ENCODE results near the gene UNC93A.
"Not testable (repeated sequence)": the region's sequence is repeated elsewhere in the genome, so short reads cannot be mapped to it uniquely, and the experiment has no call there.

UNC93A gene

DNA sequence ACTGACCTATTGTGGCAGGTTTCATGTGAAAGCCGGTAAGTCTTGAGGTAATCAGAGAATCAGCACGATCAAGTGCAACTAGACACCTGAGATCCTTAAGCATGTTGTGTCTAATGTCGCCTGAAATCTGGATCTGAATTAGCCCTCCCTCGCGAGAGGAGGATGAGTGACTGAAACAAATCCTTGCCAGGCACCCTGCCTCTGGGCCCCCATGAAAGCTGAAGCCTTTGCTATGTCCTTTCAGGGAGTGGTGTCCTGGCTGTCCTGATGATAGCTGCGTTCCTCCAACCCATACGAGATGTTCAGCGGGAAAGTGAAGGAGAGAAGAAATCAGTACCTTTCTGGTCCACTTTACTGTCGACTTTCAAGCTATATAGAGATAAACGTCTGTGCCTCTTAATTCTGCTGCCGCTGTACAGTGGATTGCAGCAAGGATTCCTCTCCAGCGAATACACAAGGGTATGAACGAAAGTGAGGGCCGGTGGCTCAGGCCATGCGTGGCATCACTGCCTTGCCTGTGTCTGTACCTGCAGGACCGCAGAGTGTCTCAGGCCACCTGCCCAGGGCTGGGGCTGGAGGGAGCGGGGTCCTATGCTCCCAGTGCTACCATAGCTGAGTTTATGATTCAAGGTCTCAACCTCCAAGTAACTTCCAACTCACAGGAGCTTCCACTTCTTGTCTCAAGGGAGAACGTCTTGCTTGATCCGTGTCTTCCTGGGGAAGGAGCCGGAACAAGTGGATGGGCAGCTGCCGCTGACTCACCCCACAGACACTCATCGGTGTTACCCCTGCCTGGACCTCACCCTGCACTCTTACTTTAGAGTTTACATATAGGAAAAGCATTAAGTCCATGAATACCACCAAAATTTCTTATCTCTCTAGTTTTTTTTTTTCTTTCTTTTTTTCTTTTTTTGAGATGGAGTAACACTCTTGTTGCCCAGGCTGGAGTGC is 12.8 kb downstream of the UNC93A start:
- peak; percentile 44 for DNase-seq (ENCODE audit: low spot score)
- ChIA-PET POLR2A (ENCODE audit: low non-redundant PET) (no interaction called here), CTCF (interaction anchor here (0.6 kb wide), 1 partner anchor 664 kb away, joined by 4 read pairs; no protein-coding TSS in a partner anchor)
- no peak overlapping the region for H3K27ac ChIP-seq
- TF ChIP-seq, protein P1, sequence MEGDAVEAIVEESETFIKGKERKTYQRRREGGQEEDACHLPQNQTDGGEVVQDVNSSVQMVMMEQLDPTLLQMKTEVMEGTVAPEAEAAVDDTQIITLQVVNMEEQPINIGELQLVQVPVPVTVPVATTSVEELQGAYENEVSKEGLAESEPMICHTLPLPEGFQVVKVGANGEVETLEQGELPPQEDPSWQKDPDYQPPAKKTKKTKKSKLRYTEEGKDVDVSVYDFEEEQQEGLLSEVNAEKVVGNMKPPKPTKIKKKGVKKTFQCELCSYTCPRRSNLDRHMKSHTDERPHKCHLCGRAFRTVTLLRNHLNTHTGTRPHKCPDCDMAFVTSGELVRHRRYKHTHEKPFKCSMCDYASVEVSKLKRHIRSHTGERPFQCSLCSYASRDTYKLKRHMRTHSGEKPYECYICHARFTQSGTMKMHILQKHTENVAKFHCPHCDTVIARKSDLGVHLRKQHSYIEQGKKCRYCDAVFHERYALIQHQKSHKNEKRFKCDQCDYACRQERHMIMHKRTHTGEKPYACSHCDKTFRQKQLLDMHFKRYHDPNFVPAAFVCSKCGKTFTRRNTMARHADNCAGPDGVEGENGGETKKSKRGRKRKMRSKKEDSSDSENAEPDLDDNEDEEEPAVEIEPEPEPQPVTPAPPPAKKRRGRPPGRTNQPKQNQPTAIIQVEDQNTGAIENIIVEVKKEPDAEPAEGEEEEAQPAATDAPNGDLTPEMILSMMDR (conservative IDR thresholded peaks at IDR 0.05; ENCODE audit: low read depth) = no peak

- ChIA-PET CTCF (no interaction called here), POLR2A (ENCODE audit: low non-redundant PET) (no interaction called here)
- TF ChIP-seq, protein P1 (conservative IDR thresholded peaks at IDR 0.05; ENCODE audit: low read depth) = no peak
- DNase-seq (ENCODE audit: low spot score) = no peak
- no peak overlapping the region for H3K27ac ChIP-seq
Observed at GRCh38 chr6:167304912-167305311, 13.8 kb downstream of the UNC93A start.

DNA sequence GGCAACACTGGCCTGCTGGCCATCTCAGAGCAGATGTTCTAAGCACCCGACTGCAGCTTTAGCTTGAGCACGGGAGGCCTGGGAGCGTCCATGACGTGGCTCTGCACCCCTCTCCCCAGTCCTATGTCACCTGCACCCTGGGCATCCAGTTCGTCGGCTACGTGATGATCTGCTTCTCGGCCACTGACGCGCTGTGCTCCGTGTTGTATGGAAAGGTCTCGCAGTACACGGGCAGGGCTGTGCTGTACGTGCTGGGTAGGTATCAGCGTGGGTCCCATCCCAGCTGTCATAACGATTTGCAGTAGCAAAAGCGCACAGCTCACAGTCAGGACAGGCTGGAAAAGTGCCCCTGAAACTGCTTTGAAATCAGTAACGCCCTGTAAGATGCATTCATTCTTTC is 14.7 kb downstream of the UNC93A start:
- ChIA-PET CTCF (no interaction called here), POLR2A (ENCODE audit: low non-redundant PET) (no interaction called here)
- TF ChIP-seq, protein P1 (conservative IDR thresholded peaks at IDR 0.05; ENCODE audit: low read depth) = no peak
- no peak for DNase-seq (ENCODE audit: low spot score)
- H3K27ac ChIP-seq = no peak overlapping the region

DNA sequence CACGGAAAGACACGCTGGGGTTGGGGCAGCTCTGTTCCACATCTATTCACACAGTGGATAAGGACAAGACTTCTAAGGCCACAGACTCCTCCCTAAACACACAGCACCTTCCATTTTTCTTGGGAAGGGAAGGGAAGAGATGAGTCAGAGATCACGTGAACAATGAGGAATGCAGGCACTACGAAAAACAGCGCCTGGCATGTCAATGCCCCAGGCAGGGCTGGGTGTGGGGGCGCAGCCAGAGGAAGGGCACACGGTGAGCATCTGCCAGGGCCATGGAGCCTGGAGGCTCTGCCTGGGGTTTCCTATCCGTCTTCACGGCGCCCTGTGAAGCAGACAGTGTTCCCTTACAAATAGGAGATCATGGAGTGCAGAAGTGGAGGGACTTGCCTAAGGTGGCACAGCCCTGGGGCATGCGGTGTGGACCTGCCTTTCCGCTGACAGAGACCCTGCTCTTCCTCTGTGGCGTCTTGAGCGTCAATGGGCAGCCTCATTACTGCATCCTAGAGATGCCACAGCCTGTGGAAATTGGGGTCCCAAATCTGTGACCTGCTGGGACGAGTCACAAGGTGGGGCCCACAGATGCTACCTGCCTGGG is 15.4 kb downstream of the UNC93A start:
- DNase-seq (ENCODE audit: low spot score) = peak; percentile 44
- ChIA-PET CTCF (no interaction called here), POLR2A (ENCODE audit: low non-redundant PET) (no interaction called here)
- no peak overlapping the region for H3K27ac ChIP-seq
- TF ChIP-seq, protein P1 (conservative IDR thresholded peaks at IDR 0.05; ENCODE audit: low read depth) = no peak

DNA sequence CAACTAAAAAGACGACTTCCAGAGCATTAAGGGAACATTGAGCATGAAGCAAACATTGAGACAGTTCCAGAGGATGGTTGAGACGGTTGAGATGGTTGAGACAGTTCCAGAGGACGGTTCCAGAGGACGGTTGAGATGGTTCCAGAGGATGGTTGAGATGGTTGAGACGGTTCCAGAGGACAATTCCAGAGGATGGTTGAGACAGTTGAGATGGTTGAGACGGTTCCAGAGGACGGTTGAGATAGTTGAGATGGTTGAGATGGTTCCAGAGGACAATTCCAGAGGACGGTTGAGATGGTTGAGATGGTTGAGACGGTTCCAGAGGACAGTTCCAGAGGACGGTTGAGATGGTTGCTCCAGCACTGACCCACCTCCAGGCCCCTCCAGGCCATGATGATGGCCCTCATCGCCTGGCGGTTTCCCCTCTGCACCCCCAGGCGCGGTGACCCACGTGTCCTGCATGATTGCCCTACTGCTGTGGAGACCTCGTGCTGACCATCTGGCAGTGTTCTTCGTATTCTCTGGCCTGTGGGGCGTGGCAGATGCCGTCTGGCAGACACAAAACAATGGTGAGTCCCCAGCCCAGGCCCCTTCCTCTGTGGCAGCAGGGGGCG is 16.3 kb downstream of the UNC93A start:
- no peak for DNase-seq (ENCODE audit: low spot score)
- no peak overlapping the region for H3K27ac ChIP-seq
- TF ChIP-seq, protein P1 (conservative IDR thresholded peaks at IDR 0.05; ENCODE audit: low read depth) = no peak
- POLR2A ChIA-PET (ENCODE audit: low non-redundant PET) = no interaction called here
- CTCF ChIA-PET = interaction anchor here (0.9 kb wide), 1 partner anchor 8 kb away, joined by 4 read pairs; no protein-coding TSS in a partner anchor

DNA sequence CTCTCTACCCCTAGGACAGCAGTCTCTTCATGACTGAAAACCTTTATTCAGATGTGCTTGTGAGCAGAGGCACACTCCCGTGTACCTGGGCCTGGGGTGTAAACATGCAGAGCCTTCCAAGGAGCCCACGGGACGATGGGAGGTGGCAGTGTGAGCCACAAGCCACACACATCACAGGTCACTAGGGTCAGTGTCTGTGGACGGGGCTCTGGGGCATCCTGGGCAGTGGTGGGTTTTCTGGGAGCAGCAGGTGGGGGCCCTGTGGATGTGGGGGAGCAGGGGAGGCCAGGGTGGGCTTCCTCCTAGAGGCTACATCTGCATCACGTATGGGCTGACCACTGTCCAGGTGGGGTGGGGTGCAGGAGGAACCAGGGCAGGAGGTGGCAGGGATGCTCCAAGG is 17.1 kb downstream of the UNC93A start:
- POLR2A ChIA-PET (ENCODE audit: low non-redundant PET) = no interaction called here
- CTCF ChIA-PET = interaction anchor here (0.9 kb wide), 1 partner anchor 9 kb away, joined by 4 read pairs; no protein-coding TSS in a partner anchor
- TF ChIP-seq, protein P1 (conservative IDR thresholded peaks at IDR 0.05; ENCODE audit: low read depth) = no peak
- no peak overlapping the region for H3K27ac ChIP-seq
- no peak for DNase-seq (ENCODE audit: low spot score)

GRCh38 chr6:167309355-167310192 is 18.5 kb downstream of the UNC93A start:
- POLR2A ChIA-PET (ENCODE audit: low non-redundant PET) = not testable (repeated sequence)
- CTCF ChIA-PET = interaction anchor here (0.6 kb wide), 1 partner anchor 560 kb away, joined by 3 read pairs; no protein-coding TSS in a partner anchor

More at GRCh38 chr6:167309355-167310192, 18.5 kb downstream of the UNC93A start:
- DNase-seq (ENCODE audit: low spot score); H3K27ac ChIP-seq: not testable (repeated sequence)

Measured in RWPE1 (cell line).